Activated T-cell treated with anti-CD3 and anti-CD28 coated beads, Interleukin-2, amount 50 U/mL, for 72 hours (primary cell): Measurements from ENCODE around the gene MICAL3. TPM values are rescaled to one million over a fixed set of nuclear protein-coding genes. Genes with fewer than 3 reads are reported as not detected.
"Not testable (repeated sequence)": the region's sequence is repeated elsewhere in the genome, so short reads cannot be mapped to it uniquely, and the experiment has no call there.

Source experiments
- ATAC-seq, 2 donors: fragments of 150-1000 bp; cut with Tn5 transposase; replicated peaks in 1 of 2; 2 replicates each; pipeline ENCODE4 v1.10.0; 2021; ENCODE audit warnings: moderate library complexity in 2 of 2, mild to moderate bottlenecking in 1 of 2
- DNase-seq, 2 donors: peaks; one replicate each; pipeline ENCODE4 v3.0.0; 2021 to 2022; ENCODE audit warnings: mixed read lengths in 1 of 2
- H3K27ac Mint-ChIP-seq: one replicate; pipeline ENCODE4 v1.8.0; 2022; ENCODE audit warnings: mild to moderate bottlenecking, moderate library complexity, mixed read lengths
- H3K27me3 Mint-ChIP-seq: one replicate; pipeline ENCODE4 v1.8.0; 2022; ENCODE audit warnings: low read depth, mixed read lengths
- H3K36me3 Mint-ChIP-seq, 2 donors: one replicate each; pipeline ENCODE4 v1.8.0; 2022; ENCODE audit warnings: mixed read lengths in 2 of 2, mild to moderate bottlenecking in 1 of 2; ENCODE audit not compliant: insufficient read depth in 2 of 2
- H3K4me1 Mint-ChIP-seq: one replicate; pipeline ENCODE4 v1.8.0; 2022; ENCODE audit warnings: low read depth, mixed read lengths
- H3K4me3 Mint-ChIP-seq, 2 donors: one replicate each; pipeline ENCODE4 v1.8.0; 2022; ENCODE audit warnings: mild to moderate bottlenecking in 2 of 2, mixed read lengths in 2 of 2, moderate library complexity in 2 of 2
- H3K9me3 Mint-ChIP-seq, 2 donors: one replicate each; pipeline ENCODE4 v1.8.0; 2022; ENCODE audit warnings: mixed read lengths in 2 of 2
- total RNA-seq, 2 donors: library from RNA; stranded (reverse); gene quantifications; one replicate each; pipeline ENCODE4 v1.2.3, GENCODE V29; 2022

Gene MICAL3
- total RNA-seq, 2 donors from 2014 or later = 17.9 to 26.0 TPM

- H3K27ac Mint-ChIP-seq = no peak overlapping the region
- no peaks in the 10 kb centered on the region for H3K36me3 Mint-ChIP-seq
- H3K9me3 Mint-ChIP-seq = no peaks in the 10 kb centered on the region
- no peak for DNase-seq
- no peaks in the 10 kb centered on the region for H3K27me3 Mint-ChIP-seq
- no peak overlapping the region for H3K4me3 Mint-ChIP-seq
- H3K4me1 Mint-ChIP-seq = no peaks in the 10 kb centered on the region
- ATAC-seq = no peak
These were observed 31.3 kb upstream of the MICAL3 start for GRCh38 chr22:18055619-18056160.

- not testable (repeated sequence) for ATAC-seq, H3K9me3 Mint-ChIP-seq, DNase-seq, H3K4me3 Mint-ChIP-seq, H3K27me3 Mint-ChIP-seq, H3K4me1 Mint-ChIP-seq, H3K27ac Mint-ChIP-seq, H3K36me3 Mint-ChIP-seq
These were observed 29.0 kb upstream of the MICAL3 start for GRCh38 chr22:18053216-18053946.

DNA sequence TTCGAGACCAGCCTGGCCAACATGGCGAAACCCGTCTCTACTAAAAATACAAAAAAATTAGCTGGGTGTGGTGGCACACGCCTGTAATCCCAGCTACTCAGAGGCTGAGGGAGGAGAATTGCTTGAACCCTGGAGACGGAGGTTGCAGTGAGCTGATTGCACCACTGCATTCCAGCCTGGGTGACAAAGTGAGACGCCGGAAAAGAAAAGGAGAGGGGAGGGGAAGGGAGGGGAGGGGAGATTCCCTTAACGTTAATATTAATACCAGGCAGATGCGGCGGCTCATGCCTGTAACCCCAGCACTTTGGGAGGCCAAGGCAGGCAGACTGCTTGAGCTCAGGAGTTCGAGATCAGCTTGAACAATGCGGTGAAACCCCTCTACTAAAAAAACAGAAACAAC, 26.8 kb upstream of the MICAL3 start:
- H3K9me3 Mint-ChIP-seq, H3K4me1 Mint-ChIP-seq, H3K36me3 Mint-ChIP-seq, ATAC-seq, H3K27me3 Mint-ChIP-seq, DNase-seq, H3K4me3 Mint-ChIP-seq, H3K27ac Mint-ChIP-seq: not testable (repeated sequence)

DNA sequence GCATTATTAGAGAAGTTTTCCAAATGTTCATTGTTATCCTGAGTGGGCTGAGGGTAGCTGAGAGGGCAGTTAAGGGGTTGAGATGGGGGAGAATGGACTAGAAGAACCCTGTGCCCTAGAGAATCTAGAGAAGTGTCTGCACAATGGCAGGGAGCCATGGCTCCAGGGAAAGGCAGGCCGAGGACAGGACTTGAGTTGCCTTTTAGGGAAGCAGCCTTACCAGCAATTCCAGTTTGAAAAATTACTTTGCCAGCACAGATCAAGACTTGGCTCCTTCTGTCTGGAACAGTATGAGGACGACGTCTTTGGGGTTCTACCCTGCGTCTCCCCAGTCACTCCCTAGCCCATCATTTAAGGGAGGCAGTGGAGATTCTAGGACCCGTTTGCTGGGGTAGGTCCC, 25.7 kb upstream of the MICAL3 start:
- Mint-ChIP-seq H3K4me3 (no peak overlapping the region), H3K36me3 (no peaks in the 10 kb centered on the region), H3K27me3 (no peaks in the 10 kb centered on the region), H3K27ac (no peak overlapping the region), H3K4me1 (no peaks in the 10 kb centered on the region), H3K9me3 (no peaks in the 10 kb centered on the region)
- no peak for DNase-seq
- no peak for ATAC-seq

GRCh38 chr22:18048441-18048898, 24.1 kb upstream of the MICAL3 start:
- Mint-ChIP-seq H3K4me1 (no peaks in the 10 kb centered on the region), H3K9me3 (no peaks in the 10 kb centered on the region), H3K27ac (no peak overlapping the region), H3K27me3 (no peaks in the 10 kb centered on the region), H3K36me3 (no peaks in the 10 kb centered on the region), H3K4me3 (no peak overlapping the region)
- DNase-seq (no peak), ATAC-seq (no peak)

- Mint-ChIP-seq H3K4me3 (no peak overlapping the region), H3K27ac (no peak overlapping the region), H3K4me1 (no peaks in the 10 kb centered on the region), H3K27me3 (no peaks in the 10 kb centered on the region), H3K36me3 (no peaks in the 10 kb centered on the region), H3K9me3 (no peaks in the 10 kb centered on the region)
- ATAC-seq (no peak), DNase-seq (no peak)
These were observed 23.7 kb upstream of the MICAL3 start for GRCh38 chr22:18048041-18048440.

DNA sequence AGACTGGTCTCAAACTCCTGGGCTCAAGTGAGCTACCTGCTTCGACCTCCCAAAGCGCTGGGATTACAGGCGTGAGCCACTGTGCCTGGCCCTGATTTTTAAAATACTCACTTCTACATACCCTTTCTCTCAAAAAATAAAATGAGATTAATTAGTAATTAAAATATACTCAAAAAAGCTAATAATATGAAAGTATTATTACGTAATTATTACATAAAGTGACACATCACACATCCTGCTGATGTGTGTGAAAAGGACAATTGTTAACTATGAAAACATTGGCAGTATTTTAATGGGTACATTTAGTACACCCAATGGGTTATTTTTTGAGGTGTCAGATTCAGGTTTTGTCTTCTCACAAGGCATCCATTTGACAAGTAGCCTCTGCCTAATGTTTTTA, 21.4 kb upstream of the MICAL3 start:
- ATAC-seq (no peak), DNase-seq (no peak)
- Mint-ChIP-seq H3K9me3 (no peaks in the 10 kb centered on the region), H3K36me3 (no peaks in the 10 kb centered on the region), H3K27me3 (no peaks in the 10 kb centered on the region), H3K27ac (no peak overlapping the region), H3K4me1 (no peaks in the 10 kb centered on the region), H3K4me3 (no peak overlapping the region)

DNA sequence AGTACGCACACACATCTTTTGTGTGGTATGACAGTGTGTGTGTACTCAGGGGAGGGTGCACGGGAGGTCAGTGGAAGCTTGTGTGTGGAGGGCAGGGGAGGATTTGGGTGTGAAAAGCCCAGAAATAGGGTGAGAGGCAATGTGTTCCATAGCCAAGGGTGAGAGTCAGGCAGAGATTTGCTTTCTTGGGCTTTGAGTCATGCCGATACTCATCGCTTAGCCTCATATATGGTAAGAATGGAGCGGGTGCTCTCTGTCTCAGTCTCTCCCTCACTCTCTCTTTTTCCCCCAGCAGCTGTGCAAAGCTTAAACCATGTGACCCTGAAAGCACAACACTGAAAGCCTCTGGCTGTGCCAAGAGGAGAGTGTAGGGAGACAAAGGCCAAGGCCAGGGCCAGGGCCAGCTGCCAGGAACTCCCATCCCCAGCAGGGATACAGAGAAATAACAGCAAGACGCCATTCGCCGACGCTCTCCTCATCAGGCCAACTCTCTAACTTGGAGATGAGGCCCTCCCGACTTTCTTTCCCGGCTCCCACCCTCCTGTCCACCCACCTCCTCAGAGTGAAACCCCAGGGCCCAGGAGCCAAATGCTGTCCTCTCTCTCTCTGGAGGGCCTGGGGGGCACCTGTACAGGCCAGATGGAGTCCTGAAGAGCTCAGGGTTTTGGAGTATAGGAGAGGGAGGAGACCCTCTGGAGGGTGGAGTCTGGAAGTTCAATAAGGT, 20.3 kb upstream of the MICAL3 start:
- H3K4me3 Mint-ChIP-seq = no peak overlapping the region
- H3K27ac Mint-ChIP-seq = no peak overlapping the region
- H3K4me1 Mint-ChIP-seq = no peaks in the 10 kb centered on the region
- no peaks in the 10 kb centered on the region for H3K27me3 Mint-ChIP-seq
- DNase-seq = no peak
- no peaks in the 10 kb centered on the region for H3K9me3 Mint-ChIP-seq
- no peaks in the 10 kb centered on the region for H3K36me3 Mint-ChIP-seq
- no peak for ATAC-seq

- DNase-seq (no peak), ATAC-seq (no peak)
- Mint-ChIP-seq H3K27me3 (no peaks in the 10 kb centered on the region), H3K4me3 (no peak overlapping the region), H3K9me3 (no peaks in the 10 kb centered on the region), H3K4me1 (no peaks in the 10 kb centered on the region), H3K36me3 (no peaks in the 10 kb centered on the region), H3K27ac (no peak overlapping the region)
These were observed 18.3 kb upstream of the MICAL3 start for GRCh38 chr22:18042685-18043084.

GRCh38 chr22:18040898-18041297, 16.5 kb upstream of the MICAL3 start:
- not testable (repeated sequence) for H3K4me1 Mint-ChIP-seq

DNA sequence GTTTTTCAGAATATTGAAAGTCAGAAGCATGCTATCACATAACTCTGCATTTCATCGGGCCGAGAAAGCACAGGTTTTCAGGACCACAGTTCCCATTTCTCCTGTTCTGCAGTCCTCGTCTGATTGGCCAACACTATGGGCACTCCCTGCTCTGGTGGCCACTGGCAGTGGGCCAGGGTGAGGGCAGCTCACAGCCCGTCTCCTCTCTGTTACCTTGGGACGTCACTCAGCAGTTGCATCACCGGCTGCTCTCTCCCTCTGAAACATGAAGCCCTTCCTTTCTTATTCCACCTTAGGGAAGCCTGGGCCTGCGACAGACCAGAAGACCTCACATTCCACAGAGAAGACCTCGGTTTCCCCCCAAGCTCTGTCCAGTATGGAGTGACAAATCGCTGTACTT, 11.4 kb upstream of the MICAL3 start:
- no peak for DNase-seq
- no peak overlapping the region for H3K4me3 Mint-ChIP-seq

More at GRCh38 chr22:18040898-18041297, 16.5 kb upstream of the MICAL3 start:
- not testable (repeated sequence) for H3K4me3 Mint-ChIP-seq, H3K27ac Mint-ChIP-seq, H3K9me3 Mint-ChIP-seq, ATAC-seq, H3K27me3 Mint-ChIP-seq, DNase-seq, H3K36me3 Mint-ChIP-seq

DNA sequence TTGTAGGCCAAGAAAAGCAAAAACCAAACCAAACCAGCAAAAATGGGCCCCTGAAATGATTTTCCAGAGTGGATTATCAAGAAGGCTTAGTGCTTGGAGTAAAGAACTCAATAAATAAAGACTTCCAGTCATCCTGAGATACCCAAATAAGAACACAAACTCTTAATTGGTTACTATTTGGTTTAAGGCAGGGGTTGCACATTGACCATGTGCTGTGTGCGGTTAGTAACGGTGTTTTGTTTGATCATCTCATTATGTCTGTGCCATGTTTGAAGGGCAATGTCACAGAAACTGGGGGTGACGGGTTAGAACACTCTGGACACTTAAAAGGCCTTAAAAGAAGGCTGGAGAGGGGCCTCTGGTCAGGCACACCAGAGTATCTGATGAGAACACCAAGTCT, 9.7 kb upstream of the MICAL3 start:
- no peaks in the 10 kb centered on the region for H3K36me3 Mint-ChIP-seq
- DNase-seq = no peak
- H3K27ac Mint-ChIP-seq = no peak overlapping the region
- H3K4me3 Mint-ChIP-seq = no peak overlapping the region
- no peaks in the 10 kb centered on the region for H3K9me3 Mint-ChIP-seq
- H3K27me3 Mint-ChIP-seq = peaks cover 10% of the 10 kb centered on the region
- no peak for ATAC-seq
- no peaks in the 10 kb centered on the region for H3K4me1 Mint-ChIP-seq

More for the DNA sequence above, 11.4 kb upstream of the MICAL3 start:
- Mint-ChIP-seq H3K4me1 (no peaks in the 10 kb centered on the region), H3K27ac (no peak overlapping the region), H3K36me3 (no peaks in the 10 kb centered on the region), H3K9me3 (no peaks in the 10 kb centered on the region), H3K27me3 (no peaks in the 10 kb centered on the region)
- no peak for ATAC-seq

DNA sequence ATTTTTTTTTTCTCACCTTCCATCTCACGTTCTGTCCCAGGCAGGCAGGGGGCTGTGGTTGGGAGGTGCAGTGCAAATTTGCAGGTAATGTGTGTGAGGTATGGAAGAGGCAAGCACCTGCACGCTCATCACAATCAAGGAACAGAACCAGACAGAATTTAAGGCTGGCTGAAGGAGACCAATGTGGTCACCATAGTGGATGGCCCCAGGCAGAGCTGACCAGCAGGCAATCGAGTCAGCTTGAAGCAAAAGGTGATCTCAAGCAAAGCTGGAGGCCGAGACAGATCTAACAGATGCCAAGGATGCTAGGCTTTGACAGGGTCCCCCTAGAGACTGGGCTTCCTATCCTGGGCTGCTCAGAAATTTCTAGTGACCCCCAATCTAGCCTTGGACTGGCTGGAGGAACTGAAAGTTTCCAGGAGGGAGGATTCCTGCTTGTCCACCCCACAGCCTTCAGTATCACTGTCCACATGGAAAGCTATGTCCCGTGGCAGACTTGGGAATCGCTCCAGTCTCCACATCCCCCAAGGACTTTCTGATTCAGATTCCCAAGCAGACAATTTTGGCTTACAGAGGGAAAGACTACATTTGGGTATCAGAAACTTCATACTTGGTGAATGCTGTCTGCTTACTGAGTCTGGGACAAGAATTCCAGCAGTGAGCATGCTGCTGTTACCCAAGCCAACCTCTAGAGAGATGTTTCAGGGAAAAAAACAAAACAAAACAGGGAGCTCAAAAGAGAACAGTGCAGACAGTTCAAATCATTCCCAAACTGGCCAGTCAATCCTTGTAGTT, 9.0 kb upstream of the MICAL3 start:
- Mint-ChIP-seq H3K36me3 (no peaks in the 10 kb centered on the region), H3K4me3 (no peak overlapping the region), H3K27ac (no peak overlapping the region), H3K9me3 (no peaks in the 10 kb centered on the region), H3K4me1 (no peaks in the 10 kb centered on the region), H3K27me3 (peaks cover 11% of the 10 kb centered on the region)
- DNase-seq (no peak), ATAC-seq (no peak)
